HL-60 (cell line): ENCODE data around the gene KLHL36.

Experiments
- CTCF ChIP-seq: IDR thresholded peaks from one replicate; pipeline ENCODE4 v1.5.1; 2011; ENCODE audit warnings: low read length, control low read depth, inconsistent platforms; ENCODE audit not compliant: insufficient read depth
- GABPA ChIP-seq: IDR thresholded peaks from 2 replicates; pipeline ENCODE4 v1.6.1; 2012; ENCODE audit warnings: low read depth
- POLR2AphosphoS5 ChIP-seq: IDR thresholded peaks from 2 replicates; pipeline ENCODE4 v1.6.1; 2012; ENCODE audit warnings: low read depth
- REST ChIP-seq: IDR thresholded peaks from 2 replicates; pipeline ENCODE4 v1.6.1; 2012; ENCODE audit warnings: low read depth; ENCODE audit not compliant: insufficient replicate concordance
- SPI1 ChIP-seq: IDR thresholded peaks from 2 replicates; pipeline ENCODE4 v1.6.1; 2012; ENCODE audit warnings: low read depth, mild to moderate bottlenecking, borderline replicate concordance

DNA sequence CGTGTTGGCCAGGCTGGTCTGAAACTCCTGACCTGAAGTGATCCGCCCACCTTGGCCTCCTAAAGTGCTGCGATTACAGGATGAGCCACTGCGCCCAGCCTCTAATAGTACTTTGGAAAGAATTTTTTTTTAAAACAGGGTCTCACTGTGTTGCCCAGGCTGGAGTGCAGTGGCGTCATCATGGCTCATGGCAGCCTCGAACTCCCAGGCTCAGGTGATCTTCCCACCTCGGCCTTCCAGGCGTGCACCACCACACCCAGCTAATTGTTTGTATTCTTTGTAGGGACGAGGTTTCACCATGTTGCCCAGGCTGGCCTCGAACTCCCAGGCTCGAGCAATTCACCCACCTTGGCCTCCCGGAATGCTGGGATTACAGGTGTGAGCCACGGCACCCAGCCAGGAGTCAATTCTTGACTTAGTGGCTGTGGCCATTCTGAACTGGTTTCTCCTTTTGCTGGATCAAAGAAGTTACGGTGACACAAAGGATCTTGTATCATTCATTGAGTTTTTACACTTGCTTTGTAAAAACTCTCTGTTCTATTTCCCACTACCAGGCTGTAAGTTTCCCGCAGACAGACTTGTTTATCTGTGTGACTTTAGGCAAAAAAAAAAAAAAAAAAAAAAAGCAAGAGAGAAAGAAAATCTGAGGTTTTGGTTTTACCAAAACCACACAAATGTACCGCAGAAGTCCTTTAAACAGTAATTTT, 17.7 kb upstream of the KLHL36 start:
- TF ChIP-seq CTCF: no peak
- TF ChIP-seq POLR2AphosphoS5: no peak
- TF ChIP-seq REST: no peak
- no peak for TF ChIP-seq GABPA
- no peak for TF ChIP-seq SPI1
